H1 (cell line): ENCODE results near the gene CTNND2. TPM values are rescaled to one million over a fixed set of nuclear protein-coding genes. Genes with fewer than 3 reads are reported as not detected.
A peak's percentile ranks its signal among the peaks of the same experiment; 100 is the strongest.

Experiments
- CTCF ChIA-PET: fragments of 300-600 bp; sonication (Branson Sonifier 250); formaldehyde crosslinking; loops from one replicate; lab custom pipeline; 2021; ENCODE audit not compliant: partially characterized antibody; lab: Charles Lee
- POLR2A ChIA-PET: fragments of 300-600 bp; sonication (Branson Sonifier 250); formaldehyde crosslinking; loops from one replicate; lab custom pipeline; 2021; ENCODE audit warnings: inconsistent platforms; ENCODE audit not compliant: partially characterized antibody; lab: Charles Lee
- DNase-seq, 2 experiments: peaks; one replicate each; pipeline versions ENCODE4 v3.0.0 to v3.0.0-alpha.2; 2010 to 2022; ENCODE audit warnings: low spot score in 2 of 2, low read depth in 1 of 2, mixed read lengths in 1 of 2
- FAIRE-seq: peaks from 2 replicates; lab custom pipeline; 2011; peaks lifted over from hg19 to GRCh38; lab: Jason Lieb, UNC
- H2AFZ ChIP-seq: 2 replicates; pipeline ENCODE4 v1.8.1; 2012; ENCODE audit warnings: low read length, inconsistent platforms
- H2AK5ac ChIP-seq: 2 replicates; pipeline ENCODE4 v1.6.1; 2013; ENCODE audit warnings: low read depth, low read length
- H2BK120ac ChIP-seq: replicated peaks from 2 replicates; pipeline ENCODE3; 2013; ENCODE audit warnings: low read depth, low read length, inconsistent platforms
- H2BK12ac ChIP-seq: 2 replicates; pipeline ENCODE4 v1.6.1; 2013; ENCODE audit warnings: low read depth, low read length
- H2BK15ac ChIP-seq: 2 replicates; pipeline ENCODE4 v1.6.1; 2013; ENCODE audit warnings: low read length
- H2BK20ac ChIP-seq: 2 replicates; pipeline ENCODE4 v1.6.1; 2013; ENCODE audit warnings: low read length
- H2BK5ac ChIP-seq: 2 replicates; pipeline ENCODE4 v1.6.1; 2013; ENCODE audit warnings: low read depth, low read length
- H3K14ac ChIP-seq: 2 replicates; pipeline ENCODE4 v1.6.1; 2013; ENCODE audit warnings: inconsistent platforms; ENCODE audit not compliant: insufficient read length
- H3K18ac ChIP-seq: 2 replicates; pipeline ENCODE4 v1.6.1; 2013; ENCODE audit warnings: low read length; ENCODE audit errors: extremely low read depth
- H3K23ac ChIP-seq: 2 replicates; pipeline ENCODE4 v1.6.1; 2013; ENCODE audit warnings: inconsistent platforms; ENCODE audit not compliant: insufficient read length
- H3K23me2 ChIP-seq: 2 replicates; pipeline ENCODE4 v1.6.1; 2013; ENCODE audit warnings: low read depth, low read length
- H3K27ac ChIP-seq: 2 replicates; pipeline ENCODE4 v1.6.1; 2011; ENCODE audit warnings: low read depth, low read length, inconsistent platforms
- H3K27me3 ChIP-seq, 4 experiments: replicated peaks in 1 of 4; 1 replicate in 1 of 4; 2 replicates in 3 of 4; pipeline versions ENCODE4 v1.6.1 to v1.8.1; 2011 to 2013; ENCODE audit warnings: low read length in 3 of 4, mild to moderate bottlenecking in 3 of 4, inconsistent platforms in 2 of 4, mixed read lengths in 2 of 4, moderate library complexity in 1 of 4; ENCODE audit not compliant: control insufficient read depth in 3 of 4, insufficient read depth in 3 of 4; ENCODE audit errors: extremely low read depth in 1 of 4
- H3K36me3 ChIP-seq, 4 experiments: 2 replicates each; pipeline versions ENCODE4 v1.6.1 to v1.8.1; 2011 to 2013; ENCODE audit warnings: mild to moderate bottlenecking in 4 of 4, low read length in 3 of 4, moderate library complexity in 2 of 4, control low read depth in 1 of 4, inconsistent platforms in 1 of 4; ENCODE audit not compliant: insufficient read depth in 4 of 4, control insufficient read depth in 2 of 4
- H3K4ac ChIP-seq: replicated peaks from 2 replicates; pipeline ENCODE3; 2013; ENCODE audit warnings: low read length, low read depth, mixed read lengths, inconsistent platforms; ENCODE audit not compliant: insufficient read length
- H3K4me1 ChIP-seq, 4 experiments: replicated peaks in 1 of 4; 1 replicate in 1 of 4; 2 replicates in 3 of 4; pipeline versions ENCODE4 v1.6.1 to v1.8.1; 2011 to 2013; ENCODE audit warnings: low read length in 3 of 4, inconsistent platforms in 2 of 4, mixed read lengths in 1 of 4; ENCODE audit not compliant: insufficient read depth in 4 of 4, control insufficient read depth in 3 of 4
- H3K4me2 ChIP-seq, 2 experiments: 2 replicates each; pipeline versions ENCODE4 v1.6.1 to v1.8.1; 2011 to 2013; ENCODE audit warnings: low read depth in 2 of 2, low read length in 2 of 2, control low read depth in 1 of 2, inconsistent platforms in 1 of 2, mild to moderate bottlenecking in 1 of 2; ENCODE audit not compliant: insufficient read depth in 1 of 2
- H3K4me3 ChIP-seq, 4 experiments: fragments of 200-600, 300-600 bp in 1 of 4; sonication (generic), shearing (Covaris generic), sonication (Bioruptor Twin) in 1 of 4; 2 replicates each; pipeline versions ENCODE4 v1.5.1 to v1.8.1; 2011 to 2016; ENCODE audit warnings: low read length in 4 of 4, low read depth in 3 of 4, control low read depth in 2 of 4, inconsistent platforms in 2 of 4, mild to moderate bottlenecking in 2 of 4, mixed read lengths in 1 of 4, moderate library complexity in 1 of 4; ENCODE audit not compliant: insufficient read depth in 2 of 4; ENCODE audit errors: extremely low read depth in 1 of 4
- H3K56ac ChIP-seq: replicated peaks from 2 replicates; pipeline ENCODE3; 2013; ENCODE audit warnings: low read depth, mild to moderate bottlenecking, mixed read lengths, low read length, inconsistent platforms; ENCODE audit not compliant: insufficient read length
- H3K79me1 ChIP-seq: 2 replicates; pipeline ENCODE4 v1.6.1; 2013; ENCODE audit warnings: low read depth, low read length, control low read depth
- H3K79me2 ChIP-seq, 2 experiments: 2 replicates each; pipeline versions ENCODE4 v1.6.1 to v1.8.1; 2012 to 2013; ENCODE audit warnings: low read length in 2 of 2, mild to moderate bottlenecking in 2 of 2, inconsistent platforms in 1 of 2; ENCODE audit not compliant: insufficient read depth in 2 of 2, control insufficient read depth in 1 of 2
- H3K9ac ChIP-seq, 4 experiments: replicated peaks in 1 of 4; 1 replicate in 1 of 4; 2 replicates in 3 of 4; pipeline versions ENCODE4 v1.6.1 to v1.8.1; 2011 to 2013; ENCODE audit warnings: low read depth in 3 of 4, low read length in 3 of 4, control low read depth in 2 of 4, mild to moderate bottlenecking in 2 of 4, moderate library complexity in 2 of 4, inconsistent platforms in 1 of 4; ENCODE audit errors: extremely low read depth in 1 of 4
- H3K9me3 ChIP-seq, 2 experiments: 2 replicates each; pipeline versions ENCODE4 v1.6.1 to v1.8.1; 2012 to 2013; ENCODE audit warnings: mild to moderate bottlenecking in 2 of 2, moderate library complexity in 2 of 2, control low read depth in 1 of 2, inconsistent platforms in 1 of 2, low read depth in 1 of 2, low read length in 1 of 2, mixed read lengths in 1 of 2; ENCODE audit not compliant: insufficient read depth in 2 of 2
- H4K20me1 ChIP-seq, 2 experiments: replicated peaks in 1 of 2; 2 replicates each; pipeline versions ENCODE3 to v1.8.1; 2011 to 2013; ENCODE audit warnings: inconsistent platforms in 2 of 2, low read length in 2 of 2, mild to moderate bottlenecking in 1 of 2; ENCODE audit not compliant: insufficient read depth in 2 of 2, control insufficient read depth in 1 of 2
- H4K5ac ChIP-seq: 2 replicates; pipeline ENCODE4 v1.6.1; 2013; ENCODE audit warnings: low read length, low read depth, mixed read lengths, inconsistent platforms; ENCODE audit not compliant: insufficient read length
- H4K8ac ChIP-seq: 2 replicates; pipeline ENCODE4 v1.8.0; 2013; ENCODE audit warnings: mild to moderate bottlenecking, moderate library complexity, low read length, inconsistent platforms; ENCODE audit not compliant: insufficient read depth; ENCODE audit errors: extremely low read depth
- H4K91ac ChIP-seq: replicated peaks from 2 replicates; pipeline ENCODE3; 2013; ENCODE audit warnings: low read length, mixed read lengths, inconsistent platforms; ENCODE audit not compliant: insufficient read length
- ATF2 ChIP-seq: IDR thresholded peaks from 2 replicates; pipeline ENCODE4 v1.6.1; 2012; ENCODE audit warnings: low read length, inconsistent platforms
- CEBPB ChIP-seq: IDR thresholded peaks from 2 replicates; pipeline ENCODE4 v1.6.1; 2012; ENCODE audit warnings: low read depth, low read length
- EZH2 ChIP-seq: fragments of 200-600 bp; sonication (generic); IDR thresholded peaks from 2 replicates; pipeline ENCODE4 v1.7.1; 2012; ENCODE audit warnings: low read depth, mild to moderate bottlenecking, moderate library complexity, low read length, inconsistent platforms; ENCODE audit not compliant: severe bottlenecking
- MAFK ChIP-seq: IDR thresholded peaks from 2 replicates; pipeline ENCODE4 v1.6.1; 2012; ENCODE audit warnings: low read depth, mild to moderate bottlenecking, improper control_type of control experiment, low read length
- MAX ChIP-seq: IDR thresholded peaks from 2 replicates; pipeline ENCODE4 v1.6.1; 2012; ENCODE audit warnings: inconsistent platforms
- SAP30 ChIP-seq: fragments of 300-600 bp; sonication (generic); IDR thresholded peaks from 2 replicates; pipeline ENCODE4 v1.7.1; 2012; ENCODE audit warnings: low read length, moderate library complexity, mild to moderate bottlenecking, inconsistent platforms; ENCODE audit not compliant: insufficient read depth, insufficient replicate concordance
- SIX5 ChIP-seq: IDR thresholded peaks from 2 replicates; pipeline ENCODE4 v1.6.1; 2011; ENCODE audit warnings: mild to moderate bottlenecking, low read depth, low read length
- TBP ChIP-seq: IDR thresholded peaks from 2 replicates; pipeline ENCODE4 v1.6.1; 2011; ENCODE audit warnings: low read depth, low read length, improper control_type of control experiment
- YY1 ChIP-seq: IDR thresholded peaks from 2 replicates; pipeline ENCODE4 v1.6.1; 2011; ENCODE audit warnings: low read depth, mild to moderate bottlenecking, low read length
- WGBS, 2 experiments: shearing (Covaris generic) in 1 of 2; methylation state at CpG; one replicate each; pipeline versions ENCODE4 v1.1.6 to v1.1.7; 2013 to 2015; ENCODE audit warnings: low lambda C conversion rate in 2 of 2, mixed read lengths in 2 of 2, inconsistent platforms in 1 of 2, low coverage in 1 of 2, missing lambda C conversion rate in 1 of 2; ENCODE audit not compliant: insufficient replicate concordance in 2 of 2, insufficient coverage in 1 of 2, insufficient read length in 1 of 2; ENCODE audit errors: extremely low coverage in 1 of 2, missing lambda C conversion rate in 1 of 2; 5-methylcytosine and 5-hydroxymethylcytosine counted together
- polyA plus RNA-seq, 7 experiments: library from polyadenylated mRNA; depleted of rRNA in 3 of 7; stranded (reverse) in 5 of 7; unstranded in 2 of 7; fragments of >200 nt in 5 of 7; fragments of 200-250 nt in 2 of 7; gene quantifications; 1 replicate in 5 of 7; 2 replicates in 1 of 7; 4 replicates in 1 of 7; pipeline versions ENCODE4 v1.2.1 to v1.2.3, GENCODE V29; 2011 to 2013; ENCODE audit warnings: missing spikeins in 2 of 7, mixed read lengths in 2 of 7
- total RNA-seq: library from RNA; stranded (reverse); fragmentation: NEBNext Ultra II Directional; extraction: Animal tissue kit (Norgen Biotek cat#: 25700); gene quantifications from 2 replicates; pipeline ENCODE4 v1.2.1, GENCODE V29; 2021

Gene CTNND2
- total and polyA plus RNA-seq, 2 of the 8 experiments (the other 6 are each of a cell fraction or from before 2014, with no cell fraction given): 7.4 to 14.2 TPM

- no peak overlapping the region for H2BK5ac ChIP-seq
- POLR2A ChIA-PET: no interaction called here
- no peak overlapping the region for H3K14ac ChIP-seq
- no peak overlapping the region for H3K56ac ChIP-seq
- H3K9me3 ChIP-seq: no peaks in the 10 kb centered on the region; a peak in 1 of 4 replicates
- no peak overlapping the region for H3K4ac ChIP-seq
- no peak for DNase-seq
- 97% methylated on average over 4 of the region's 4 CpGs; no CpG with 5 or more reads in 1 of the 2 experiments for WGBS, 2 experiments
- H4K5ac ChIP-seq: no peak overlapping the region
- TF ChIP-seq TBP (no peak), ATF2 (no peak), MAX (no peak), EZH2 (no peak), SAP30 (no peak), SIX5 (no peak), CEBPB (no peak), MAFK (no peak), YY1 (no peak)
- H2BK120ac ChIP-seq: no peak overlapping the region
- no peaks in the 10 kb centered on the region for H3K36me3 ChIP-seq
- no peak overlapping the region for H2BK12ac ChIP-seq
- no peak overlapping the region for H2BK15ac ChIP-seq
- no peak overlapping the region for H3K23ac ChIP-seq
- H2AK5ac ChIP-seq: no peak overlapping the region
- H3K27ac ChIP-seq: no peak overlapping the region
- CTCF ChIA-PET: no interaction called here
- no peak overlapping the region for H4K91ac ChIP-seq
- no peaks in the 10 kb centered on the region for H3K23me2 ChIP-seq
- H3K18ac ChIP-seq: peak overlapping the region; percentile 60; the same call in 1 of the 2 replicates
- no peak overlapping the region for H3K4me3 ChIP-seq
- no peaks in the 10 kb centered on the region for H3K79me2 ChIP-seq
- H4K8ac ChIP-seq: no peak overlapping the region
- H2BK20ac ChIP-seq: no peak overlapping the region
- no peak overlapping the region for H2AFZ ChIP-seq
- H3K4me1 ChIP-seq: no peaks in the 10 kb centered on the region
- H3K4me2 ChIP-seq: no peak overlapping the region
- no peak for FAIRE-seq
- no peaks in the 10 kb centered on the region for H3K79me1 ChIP-seq
- no peaks in the 10 kb centered on the region for H4K20me1 ChIP-seq
- no peak overlapping the region for H3K9ac ChIP-seq
- no peaks in the 10 kb centered on the region for H3K27me3 ChIP-seq
Observed at GRCh38 chr5:11733840-11734192, 170.4 kb downstream of the CTNND2 start.
